H1 (cell line): ENCODE data around the gene PAPSS2. TPM values are rescaled to one million over a fixed set of nuclear protein-coding genes. Genes with fewer than 3 reads are reported as not detected.

Experiments
- CHD7 ChIP-seq: fragments of 300-600 bp; sonication (generic); IDR thresholded peaks from 2 replicates; pipeline ENCODE4 v1.7.1; 2012; ENCODE audit warnings: low read length, moderate library complexity, mild to moderate bottlenecking, inconsistent platforms; ENCODE audit not compliant: insufficient replicate concordance
- polyA plus RNA-seq, 7 experiments: library from polyadenylated mRNA; depleted of rRNA in 3 of 7; stranded (reverse) in 5 of 7; unstranded in 2 of 7; fragments of >200 nt in 5 of 7; fragments of 200-250 nt in 2 of 7; gene quantifications; 1 replicate in 5 of 7; 2 replicates in 1 of 7; 4 replicates in 1 of 7; pipeline versions ENCODE4 v1.2.1 to v1.2.3, GENCODE V29; 2011 to 2013; ENCODE audit warnings: missing spikeins in 2 of 7, mixed read lengths in 2 of 7
- total RNA-seq: library from RNA; stranded (reverse); fragmentation: NEBNext Ultra II Directional; extraction: Animal tissue kit (Norgen Biotek cat#: 25700); gene quantifications from 2 replicates; pipeline ENCODE4 v1.2.1, GENCODE V29; 2021

The PAPSS2 gene
- total and polyA plus RNA-seq, 2 of the 8 experiments (the other 6 are each of a cell fraction or from before 2014, with no cell fraction given) = 7.6 to 20.2 TPM

GRCh38 chr10:87650838-87651589 lies 8.7 kb upstream of the PAPSS2 start (continued):
- no peak for TF ChIP-seq CHD7
- TF ChIP-seq, all 59 proteins: peak for 0
